Natural killer cell treated with Interleukin-12 subunit alpha and Interleukin-12 subunit beta and Interleukin-15 and Interleukin-18, amount 100 ng/mL, for 72 hours (primary cell): ENCODE results near the gene JMJD8. TPM values are rescaled to one million over a fixed set of nuclear protein-coding genes. Genes with fewer than 3 reads are reported as not detected.

Experiments
- ATAC-seq, 2 donors: fragments of 150-1000 bp; cut with Tn5 transposase in 1 of 2; sonication (Bioruptor Pico), chemical (Tn5 transposase) in 1 of 2; 2 replicates each; pipeline ENCODE4 v1.10.0; 2021
- DNase-seq: peaks from one replicate; pipeline ENCODE4 v3.0.0; 2022; ENCODE audit warnings: low spot score
- H3K27ac Mint-ChIP-seq, 2 donors: 1 replicate in 1 of 2; 2 replicates in 1 of 2; pipeline ENCODE4 v1.8.0; 2022; ENCODE audit warnings: mixed read lengths in 2 of 2, mild to moderate bottlenecking in 1 of 2, moderate library complexity in 1 of 2
- H3K27me3 Mint-ChIP-seq, 2 donors: 1 replicate in 1 of 2; 2 replicates in 1 of 2; pipeline ENCODE4 v1.8.0; 2022; ENCODE audit warnings: mixed read lengths in 2 of 2
- H3K36me3 Mint-ChIP-seq: one replicate; pipeline ENCODE4 v1.8.0; 2022; ENCODE audit warnings: mixed read lengths
- H3K4me1 Mint-ChIP-seq, 2 donors: 1 replicate in 1 of 2; 2 replicates in 1 of 2; pipeline ENCODE4 v1.8.0; 2022; ENCODE audit warnings: low read depth in 2 of 2, mixed read lengths in 2 of 2, mild to moderate bottlenecking in 1 of 2
- H3K4me3 Mint-ChIP-seq: one replicate; pipeline ENCODE4 v1.8.0; 2022; ENCODE audit warnings: mixed read lengths
- H3K9me3 Mint-ChIP-seq: 2 replicates; pipeline ENCODE4 v1.8.0; 2022; ENCODE audit warnings: mixed read lengths
- total RNA-seq, 2 donors: library from RNA; stranded (reverse); gene quantifications; one replicate each; pipeline ENCODE4 v1.2.3, GENCODE V29; 2022

The JMJD8 gene
- total RNA-seq, 2 donors from 2014 or later: 31.2 to 53.4 TPM

DNA sequence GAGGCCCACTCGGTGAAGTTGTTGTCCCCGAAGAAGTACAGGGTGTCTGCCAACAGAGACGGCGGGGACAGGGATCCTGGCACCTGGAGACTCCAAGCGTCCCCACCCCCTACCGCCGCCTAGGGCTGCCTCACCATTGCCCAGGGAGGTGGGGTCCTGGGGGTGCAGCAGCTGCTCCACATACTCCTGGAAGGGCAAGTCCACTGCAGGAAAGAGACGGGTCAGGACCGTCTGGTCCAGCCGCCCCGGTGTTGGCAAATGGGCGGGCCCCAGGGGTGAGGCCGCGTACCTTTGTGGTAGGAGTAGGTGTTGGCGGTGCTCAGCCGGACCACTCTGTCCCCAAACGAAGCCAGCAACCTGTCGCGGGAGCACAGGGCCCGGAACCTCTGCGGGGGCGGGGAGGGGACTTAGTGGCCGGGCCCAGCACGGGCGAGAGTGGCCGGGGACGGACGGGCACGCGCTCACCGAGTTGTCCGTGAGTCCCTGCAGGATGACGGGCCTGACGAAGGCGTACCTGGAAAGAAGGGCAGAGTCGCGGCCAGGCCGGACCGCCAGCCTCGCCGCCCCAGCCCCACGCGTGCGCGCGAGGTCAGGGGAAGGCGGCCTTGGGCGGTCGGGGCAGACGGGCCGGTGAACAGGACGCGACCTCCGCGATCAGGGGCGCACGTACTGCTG lies 601 bp downstream of the JMJD8 start:
- Mint-ChIP-seq H3K9me3 (no peaks in the 10 kb centered on the region), H3K36me3 (no peaks in the 10 kb centered on the region), H3K4me1 (peaks cover 11 to 13% of the 10 kb centered on the region in 2 donors), H3K27me3 (no peaks in the 10 kb centered on the region), H3K4me3 (peak overlapping the region; percentile 77), H3K27ac (no peak overlapping the region)
- DNase-seq (no peak), ATAC-seq (no peak)

DNA sequence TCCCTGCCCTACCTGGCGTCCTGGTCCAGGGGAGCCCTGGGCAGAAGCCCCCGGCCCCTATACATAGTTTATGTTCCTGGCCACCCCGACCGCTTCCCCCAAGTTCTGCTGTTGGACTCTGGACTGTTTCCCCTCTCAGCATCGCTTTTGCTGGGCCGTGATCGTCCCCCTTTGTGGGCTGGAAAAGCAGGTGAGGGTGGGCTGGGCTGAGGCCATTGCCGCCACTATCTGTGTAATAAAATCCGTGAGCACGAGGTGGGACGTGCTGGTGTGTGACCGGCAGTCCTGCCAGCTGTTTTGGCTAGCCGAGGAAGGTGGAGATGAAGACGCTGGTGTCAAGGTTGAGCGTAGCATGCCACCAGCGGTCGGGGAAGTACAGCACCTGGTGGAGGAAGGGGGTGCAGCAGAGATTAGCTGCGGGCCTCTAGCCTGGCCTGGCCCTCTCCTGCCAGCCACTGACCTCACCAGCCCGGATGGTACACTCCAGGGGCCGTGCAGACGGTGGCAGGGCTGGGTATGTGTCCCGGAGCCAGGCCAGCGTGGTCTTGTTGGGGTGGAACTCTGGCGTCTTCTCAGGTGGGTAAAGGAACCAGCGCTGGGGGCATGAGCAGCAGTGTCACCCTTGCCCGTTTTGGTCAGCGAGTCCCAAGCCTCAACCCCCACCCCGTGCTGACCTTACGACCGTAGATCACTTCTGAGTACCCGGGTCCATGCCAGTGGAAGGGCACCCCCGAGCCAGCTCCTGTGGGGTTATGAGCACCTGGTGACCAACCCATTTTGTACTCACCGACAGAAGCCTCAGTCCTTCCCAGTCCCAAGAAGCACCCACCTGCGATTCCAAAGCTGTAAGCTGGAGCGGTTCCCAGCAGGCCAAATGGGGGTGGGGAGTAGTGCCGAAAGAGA lies 1.4 kb downstream of the JMJD8 start:
- peak overlapping the region in 1 of 2 donors; percentile 39 for H3K27ac Mint-ChIP-seq

DNA sequence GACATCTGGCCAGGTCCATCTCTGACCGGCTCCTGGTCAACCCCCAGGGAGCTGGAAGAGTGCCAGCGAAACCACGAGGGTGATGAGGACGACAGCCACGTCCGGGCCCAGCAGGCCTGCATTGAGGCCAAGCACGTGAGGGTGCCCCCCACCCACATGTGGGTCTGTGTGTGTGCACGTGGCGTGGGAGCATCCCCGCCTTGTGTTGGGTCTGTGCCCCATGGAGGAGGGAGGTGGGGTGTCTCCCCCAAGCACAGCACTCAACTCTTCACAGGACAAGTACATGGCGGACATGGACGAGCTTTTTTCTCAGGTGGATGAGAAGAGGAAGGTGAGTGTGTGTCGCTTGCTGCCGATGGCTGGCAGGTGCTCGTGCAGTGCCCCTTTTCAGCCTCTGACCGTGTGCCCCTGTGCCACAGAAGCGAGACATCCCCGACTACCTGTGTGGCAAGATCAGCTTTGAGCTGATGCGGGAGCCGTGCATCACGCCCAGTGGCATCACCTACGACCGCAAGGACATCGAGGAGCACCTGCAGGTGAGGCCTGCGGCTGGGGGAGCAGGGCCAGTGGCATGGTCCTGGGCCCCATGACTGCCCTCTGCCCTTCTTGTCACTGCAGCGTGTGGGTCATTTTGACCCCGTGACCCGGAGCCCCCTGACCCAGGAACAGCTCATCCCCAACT lies 2.2 kb downstream of the JMJD8 start:
- no peak overlapping the region for H3K27ac Mint-ChIP-seq
- no peaks in the 10 kb centered on the region for H3K36me3 Mint-ChIP-seq
- DNase-seq (no peak), ATAC-seq (no peak)
- H3K4me1 Mint-ChIP-seq: peaks cover 11 to 13% of the 10 kb centered on the region in 2 donors
- H3K9me3 Mint-ChIP-seq: no peaks in the 10 kb centered on the region
- H3K27me3 Mint-ChIP-seq: no peaks in the 10 kb centered on the region
- peak overlapping the region; percentile 81 for H3K4me3 Mint-ChIP-seq

More for the DNA sequence above, 1.4 kb downstream of the JMJD8 start:
- no peaks in the 10 kb centered on the region for H3K36me3 Mint-ChIP-seq
- H3K9me3 Mint-ChIP-seq: no peaks in the 10 kb centered on the region
- H3K27me3 Mint-ChIP-seq: no peaks in the 10 kb centered on the region
- H3K4me3 Mint-ChIP-seq: peak overlapping the region; percentile 81
- DNase-seq: no peak
- H3K4me1 Mint-ChIP-seq: peaks cover 11 to 13% of the 10 kb centered on the region in 2 donors
- no peak for ATAC-seq

DNA sequence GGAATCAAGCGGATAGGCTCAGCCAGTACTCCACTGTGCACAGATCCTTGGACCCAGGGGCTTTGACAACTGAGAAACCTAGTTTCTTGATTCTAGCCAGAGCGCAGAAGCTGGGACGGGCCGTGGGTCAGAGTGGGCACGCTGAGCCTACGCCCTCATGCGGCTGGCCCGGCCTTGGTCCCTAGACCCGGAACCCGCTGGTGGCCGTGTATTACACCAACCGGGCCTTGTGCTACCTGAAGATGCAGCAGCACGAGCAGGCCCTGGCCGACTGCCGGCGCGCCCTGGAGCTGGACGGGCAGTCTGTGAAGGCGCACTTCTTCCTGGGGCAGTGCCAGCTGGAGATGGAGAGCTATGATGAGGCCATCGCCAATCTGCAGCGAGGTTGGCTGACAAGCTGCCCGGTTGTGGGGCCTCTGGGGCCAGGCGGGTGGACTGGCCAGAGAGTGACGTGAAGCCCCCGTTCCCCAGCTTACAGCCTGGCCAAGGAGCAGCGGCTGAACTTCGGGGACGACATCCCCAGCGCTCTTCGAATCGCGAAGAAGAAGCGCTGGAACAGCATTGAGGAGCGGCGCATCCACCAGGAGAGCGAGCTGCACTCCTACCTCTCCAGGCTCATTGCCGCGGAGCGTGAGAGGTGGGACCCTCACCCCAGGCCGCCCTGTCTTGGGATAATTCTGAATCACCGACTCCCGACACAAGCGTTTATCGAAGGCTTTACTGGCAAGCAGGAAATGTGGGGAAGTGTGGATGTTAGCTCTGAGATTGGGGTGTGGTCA lies 3.0 kb downstream of the JMJD8 start:
- H3K27me3 Mint-ChIP-seq: no peaks in the 10 kb centered on the region
- ATAC-seq (no peak), DNase-seq (no peak)
- peak overlapping the region in 1 of 2 donors; percentile 28 for H3K27ac Mint-ChIP-seq
- H3K9me3 Mint-ChIP-seq: no peaks in the 10 kb centered on the region
- no peaks in the 10 kb centered on the region for H3K36me3 Mint-ChIP-seq
- peaks cover 11 to 13% of the 10 kb centered on the region in 2 donors for H3K4me1 Mint-ChIP-seq
- peak overlapping the region; percentile 81 for H3K4me3 Mint-ChIP-seq

DNA sequence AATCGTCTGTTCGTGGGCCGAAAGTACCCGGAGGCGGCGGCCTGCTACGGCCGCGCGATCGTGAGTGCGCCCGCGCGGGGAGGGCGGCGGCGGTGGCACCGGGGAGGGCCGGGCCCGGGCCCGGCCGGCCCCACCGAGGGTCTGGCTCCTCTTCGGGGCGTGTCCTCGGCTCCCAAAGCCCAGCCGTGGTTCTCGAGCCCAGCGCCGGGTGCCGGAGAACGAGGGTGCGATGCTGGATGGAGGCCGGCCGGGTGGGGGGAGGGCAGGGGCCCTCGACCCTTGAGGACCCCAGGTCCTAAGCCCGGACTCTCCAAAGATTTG lies 3.5 kb downstream of the JMJD8 start:
- H3K27ac Mint-ChIP-seq: peak overlapping the region in 1 of 2 donors; percentile 28

DNA sequence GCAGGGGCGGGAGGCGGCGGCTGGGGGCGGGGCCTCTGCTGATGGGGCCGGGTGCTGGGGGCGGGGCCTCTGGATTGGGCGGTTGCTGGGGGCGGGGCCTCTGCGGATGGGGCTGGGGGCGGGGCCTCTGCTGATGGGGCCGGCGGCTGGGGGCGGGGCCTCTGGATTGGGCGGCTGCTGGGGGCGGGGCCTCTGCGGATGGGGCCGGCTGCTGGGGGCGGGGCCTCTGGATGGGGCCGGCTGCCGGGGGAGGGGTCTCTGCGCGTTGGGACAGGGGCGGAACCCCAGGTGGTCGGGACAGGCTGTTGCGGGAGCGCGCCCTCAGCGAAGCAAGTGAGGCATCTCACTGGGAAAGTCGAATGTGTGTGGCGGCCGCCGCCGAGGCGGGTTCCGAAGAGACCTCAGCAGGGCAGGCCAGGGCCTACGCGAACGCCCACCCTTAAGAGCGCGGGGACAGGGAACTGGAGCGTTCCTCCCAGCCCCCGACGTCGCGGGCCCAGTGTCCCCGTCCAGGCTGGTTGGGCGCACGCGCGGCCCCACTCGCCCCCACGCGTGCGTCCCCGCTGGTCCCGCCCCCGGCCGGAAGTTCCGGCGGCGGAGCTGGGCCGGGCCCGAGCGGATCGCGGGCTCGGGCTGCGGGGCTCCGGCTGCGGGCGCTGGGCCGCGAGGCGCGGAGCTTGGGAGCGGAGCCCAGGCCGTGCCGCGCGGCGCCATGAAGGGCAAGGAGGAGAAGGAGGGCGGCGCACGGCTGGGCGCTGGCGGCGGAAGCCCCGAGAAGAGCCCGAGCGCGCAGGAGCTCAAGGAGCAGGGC lies 4.1 kb downstream of the JMJD8 start, which contains the start of gene STUB1:
TSS of gene STUB1 (plus strand) at position 597 of the 811 bp plus-strand sequence. CDS start at position 713, 116 bp downstream.
- Mint-ChIP-seq H3K27me3 (no peaks in the 10 kb centered on the region), H3K4me3 (peak within 1 kb of the TSS; percentile 81), H3K9me3 (no peaks in the 10 kb centered on the region), H3K36me3 (no peaks in the 10 kb centered on the region), H3K27ac (peak within 1 kb of the TSS in 1 of 2 donors; percentile 28), H3K4me1 (peaks cover 13 to 14% of the 10 kb centered on the region in 2 donors)
- DNase-seq (peak; percentile 92), ATAC-seq (peak; percentile 71 to 86)

More for the DNA sequence above, 3.5 kb downstream of the JMJD8 start:
- ATAC-seq (peak in 1 of 2 donors; percentile 0), DNase-seq (no peak)
- no peaks in the 10 kb centered on the region for H3K36me3 Mint-ChIP-seq
- H3K4me1 Mint-ChIP-seq: peaks cover 11 to 13% of the 10 kb centered on the region in 2 donors
- no peaks in the 10 kb centered on the region for H3K27me3 Mint-ChIP-seq
- no peaks in the 10 kb centered on the region for H3K9me3 Mint-ChIP-seq
- peak overlapping the region; percentile 81 for H3K4me3 Mint-ChIP-seq

DNA sequence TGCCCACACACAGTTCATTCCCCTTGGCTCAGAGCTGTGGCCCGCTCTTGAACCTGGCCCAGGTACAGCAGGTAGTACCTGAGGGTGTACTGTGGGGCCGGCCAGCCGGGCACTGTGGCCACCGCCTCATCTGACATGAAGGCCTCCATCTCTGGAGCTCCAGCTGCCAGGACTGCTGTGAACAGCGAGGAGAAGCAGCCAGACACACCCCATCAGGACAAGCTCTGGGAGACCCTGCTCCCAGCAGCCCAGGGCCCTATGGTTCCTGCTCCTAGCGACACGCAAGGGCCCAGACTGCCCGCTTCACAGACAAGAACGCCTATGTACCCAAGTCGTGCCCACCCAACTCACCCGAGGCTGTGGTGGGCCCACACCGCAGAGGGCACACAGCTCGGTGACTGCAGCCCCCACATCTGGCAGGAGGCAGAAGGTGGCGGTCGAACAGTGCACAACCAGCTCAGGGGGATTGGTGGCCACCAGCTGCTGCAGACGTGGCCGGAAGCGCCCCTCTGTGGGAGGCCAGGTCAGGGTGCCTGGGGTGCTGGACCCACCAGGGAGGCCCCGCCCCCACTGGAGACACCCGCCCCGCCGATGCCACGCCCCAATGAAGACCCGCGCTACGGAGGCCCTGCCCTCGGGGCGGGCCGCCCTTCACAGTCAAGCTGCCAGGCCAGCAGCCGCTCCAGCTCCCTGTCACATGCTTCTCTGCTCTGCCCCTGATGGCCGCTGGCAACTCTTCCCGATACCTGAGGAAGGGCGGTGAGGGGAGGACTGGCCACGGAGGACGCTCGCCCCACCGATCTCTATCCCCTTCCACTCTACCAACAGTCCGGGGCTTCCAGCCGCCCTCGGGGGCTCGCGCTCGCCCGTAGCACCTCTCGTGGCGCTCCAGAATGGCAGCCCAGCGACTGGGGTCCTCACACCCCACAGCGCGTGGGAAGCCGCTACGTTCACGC lies 5.0 kb downstream of the JMJD8 start:
- Mint-ChIP-seq H3K36me3 (no peaks in the 10 kb centered on the region), H3K4me3 (peak overlapping the region; percentile 81), H3K4me1 (peaks cover 13 to 17% of the 10 kb centered on the region in 2 donors), H3K9me3 (no peaks in the 10 kb centered on the region), H3K27me3 (no peaks in the 10 kb centered on the region), H3K27ac (no peak overlapping the region)
- DNase-seq: no peak
- ATAC-seq: peak; percentile 7 to 28

DNA sequence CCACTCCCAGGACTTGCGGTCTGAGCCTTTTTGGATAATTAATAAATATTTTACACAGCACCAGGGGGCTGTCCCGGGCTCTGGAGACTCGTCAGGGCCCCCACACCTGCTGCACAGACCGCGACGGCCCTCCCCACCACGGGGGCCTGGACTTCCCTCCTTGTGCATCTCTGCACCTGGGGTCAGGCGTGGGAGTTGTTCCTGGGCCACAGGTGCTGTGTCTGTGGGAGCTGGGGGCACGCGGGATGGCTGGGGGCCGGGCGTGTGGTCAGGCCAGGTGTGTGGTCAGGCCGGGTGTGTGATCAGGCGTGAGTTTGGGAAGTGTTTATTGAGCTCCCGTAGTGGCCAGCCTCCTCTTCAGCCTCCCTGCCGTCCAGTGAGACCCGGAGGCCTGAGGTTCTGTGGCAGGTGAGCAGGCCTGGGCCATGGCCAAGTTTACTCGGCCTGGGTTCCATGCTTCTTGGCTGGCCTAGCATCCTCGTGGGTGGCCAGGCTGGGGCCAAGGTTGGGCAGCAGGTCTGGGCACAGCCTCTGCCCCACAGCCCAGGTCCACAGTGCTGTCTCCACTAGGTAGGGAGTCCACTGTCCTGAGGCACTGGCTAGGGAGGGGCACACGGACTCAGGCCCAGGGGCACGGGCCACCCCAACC lies 5.8 kb downstream of the JMJD8 start:
- H3K27ac Mint-ChIP-seq: no peak overlapping the region
- peaks cover 13 to 17% of the 10 kb centered on the region in 2 donors for H3K4me1 Mint-ChIP-seq
- H3K9me3 Mint-ChIP-seq: no peaks in the 10 kb centered on the region
- H3K4me3 Mint-ChIP-seq: no peak overlapping the region
- ATAC-seq: no peak
- DNase-seq: no peak
- no peaks in the 10 kb centered on the region for H3K36me3 Mint-ChIP-seq
- H3K27me3 Mint-ChIP-seq: no peaks in the 10 kb centered on the region

DNA sequence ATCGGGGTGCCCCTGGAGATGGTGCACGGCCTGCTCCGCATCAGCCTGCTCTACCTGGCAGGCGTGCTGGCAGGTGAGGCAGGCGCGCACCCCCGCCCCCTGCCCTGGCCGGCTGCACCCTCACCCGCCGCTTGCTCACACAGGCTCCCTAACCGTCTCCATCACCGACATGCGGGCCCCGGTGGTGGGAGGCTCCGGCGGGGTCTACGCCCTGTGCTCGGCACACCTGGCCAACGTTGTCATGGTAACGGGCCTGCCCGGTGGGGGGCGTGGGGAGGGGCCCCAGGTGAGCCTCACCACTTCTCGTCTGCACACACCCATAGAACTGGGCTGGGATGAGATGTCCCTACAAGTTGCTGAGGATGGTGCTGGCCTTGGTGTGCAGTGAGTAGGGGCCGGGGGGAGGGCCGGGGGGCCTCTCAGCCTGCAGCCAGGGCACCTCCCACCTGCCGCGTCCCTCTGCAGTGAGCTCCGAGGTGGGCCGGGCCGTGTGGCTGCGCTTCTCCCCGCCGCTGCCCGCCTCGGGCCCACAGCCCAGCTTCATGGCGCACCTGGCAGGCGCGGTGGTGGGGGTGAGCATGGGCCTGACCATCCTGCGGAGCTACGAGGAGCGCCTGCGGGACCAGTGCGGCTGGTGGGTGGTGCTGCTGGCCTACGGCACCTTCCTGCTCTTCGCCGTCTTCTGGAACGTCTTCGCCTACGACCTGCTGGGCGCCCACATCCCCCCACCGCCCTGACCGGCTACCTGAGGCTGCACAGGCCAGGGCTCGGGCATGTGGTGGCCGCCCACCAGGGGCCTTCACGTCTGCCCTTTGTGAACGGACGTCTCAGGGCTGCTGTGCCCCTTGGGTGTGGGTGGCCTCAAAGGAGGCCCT lies 6.6 kb downstream of the JMJD8 start:
- ATAC-seq: no peak
- Mint-ChIP-seq H3K36me3 (no peaks in the 10 kb centered on the region), H3K9me3 (no peaks in the 10 kb centered on the region), H3K4me3 (no peak overlapping the region), H3K27ac (no peak overlapping the region), H3K4me1 (peaks cover 12 to 17% of the 10 kb centered on the region in 2 donors), H3K27me3 (no peaks in the 10 kb centered on the region)
- no peak for DNase-seq

DNA sequence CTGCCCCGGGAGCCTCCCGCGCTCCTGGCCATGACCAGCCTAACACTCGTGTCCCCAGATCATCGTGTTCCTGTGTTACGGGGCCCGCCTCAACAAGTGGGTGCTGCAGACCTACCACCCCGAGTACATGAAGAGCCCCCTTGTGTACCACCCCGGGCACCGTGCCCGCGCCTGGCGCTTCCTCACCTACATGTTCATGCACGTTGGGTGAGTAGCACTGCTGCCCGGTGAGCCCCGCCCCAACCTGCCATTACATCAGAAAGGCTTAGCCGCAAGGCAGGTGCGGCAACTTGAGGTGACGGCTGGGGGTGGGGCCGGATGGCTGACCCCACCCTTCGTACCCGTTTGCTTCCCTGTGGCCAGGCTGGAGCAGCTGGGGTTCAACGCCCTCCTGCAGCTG lies 7.2 kb downstream of the JMJD8 start:
- Mint-ChIP-seq H3K36me3 (no peaks in the 10 kb centered on the region), H3K9me3 (no peaks in the 10 kb centered on the region), H3K4me3 (no peak overlapping the region), H3K27ac (no peak overlapping the region), H3K4me1 (peaks cover 9 to 17% of the 10 kb centered on the region in 2 donors), H3K27me3 (no peaks in the 10 kb centered on the region)
- DNase-seq (no peak), ATAC-seq (no peak)

DNA sequence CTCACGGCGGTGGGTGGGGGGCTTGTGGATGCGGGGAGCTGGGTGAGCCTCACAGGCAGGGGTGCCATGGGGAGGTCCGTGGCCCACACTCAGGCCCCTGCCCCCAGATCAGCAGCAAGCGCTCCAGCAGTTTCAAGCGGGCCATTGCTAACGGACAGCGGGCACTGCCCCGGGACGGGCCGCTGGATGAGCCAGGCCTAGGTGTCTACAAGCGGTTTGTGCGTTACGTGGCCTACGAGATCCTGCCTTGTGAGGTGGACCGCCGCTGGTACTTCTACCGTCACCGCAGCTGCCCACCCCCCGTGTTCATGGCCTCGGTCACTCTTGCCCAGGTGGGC lies 7.6 kb downstream of the JMJD8 start:
- no peaks in the 10 kb centered on the region for H3K27me3 Mint-ChIP-seq
- no peak overlapping the region for H3K4me3 Mint-ChIP-seq
- no peak for ATAC-seq
- no peaks in the 10 kb centered on the region for H3K9me3 Mint-ChIP-seq
- peaks cover 9 to 14% of the 10 kb centered on the region in 2 donors for H3K4me1 Mint-ChIP-seq
- no peak overlapping the region for H3K27ac Mint-ChIP-seq
- no peaks in the 10 kb centered on the region for H3K36me3 Mint-ChIP-seq
- no peak for DNase-seq
